OCI-LY7 (cell line): Measurements from ENCODE around the gene SOWAHA. TPM values are rescaled to one million over a fixed set of nuclear protein-coding genes. Genes with fewer than 3 reads are reported as not detected.

Source experiments
- BruUV-seq: library from RNA; stranded (reverse); fragments of 400-500 nt; replicated peaks from 2 replicates; lab custom pipeline; 2021; lab: Mats Ljungman, UMichigan
- CTCF ChIA-PET: fragments of 300-600 bp; sonication (Branson Sonifier 250); formaldehyde crosslinking; loops from one replicate; lab custom pipeline; 2022; ENCODE audit warnings: antibody characterized with exemption; ENCODE audit not compliant: unreplicated experiment; lab: Charles Lee
- POLR2A ChIA-PET: fragments of 300-600 bp; sonication (Branson Sonifier 250); formaldehyde crosslinking; loops from one replicate; lab custom pipeline; 2022; ENCODE audit warnings: antibody characterized with exemption; lab: Charles Lee
- DNase-seq: peaks from one replicate; pipeline ENCODE4 v3.0.0-alpha.2; 2015; ENCODE audit warnings: low spot score
- H2AFZ ChIP-seq: fragments of 200-600 bp; sonication (generic), shearing (Covaris generic); 2 replicates; pipeline ENCODE4 v1.6.1; 2014; ENCODE audit warnings: mild to moderate bottlenecking, antibody characterized with exemption, low read length, moderate library complexity
- H3K27ac ChIP-seq: fragments of 200-600 bp; sonication (generic); 2 replicates; pipeline ENCODE4 v1.5.1; 2014; ENCODE audit warnings: mixed run types, low read depth, mild to moderate bottlenecking, moderate library complexity, low read length, inconsistent platforms; ENCODE audit not compliant: poor library complexity, severe bottlenecking
- H3K36me3 ChIP-seq: fragments of 200-600 bp; sonication (generic); 2 replicates; pipeline ENCODE4 v1.6.1; 2014; ENCODE audit warnings: mild to moderate bottlenecking, antibody characterized with exemption, low read length, moderate library complexity, mixed read lengths; ENCODE audit not compliant: insufficient read depth
- H3K4me1 ChIP-seq: fragments of 200-600 bp; sonication (generic); 2 replicates; pipeline ENCODE4 v1.5.1; 2014; ENCODE audit warnings: mild to moderate bottlenecking, low read length; ENCODE audit not compliant: insufficient read depth, poor library complexity, severe bottlenecking
- H3K4me2 ChIP-seq: fragments of 200-600 bp; sonication (generic); 2 replicates; pipeline ENCODE4 v1.6.1; 2014; ENCODE audit warnings: mild to moderate bottlenecking, low read length
- H3K4me3 ChIP-seq: fragments of 200-600 bp; sonication (generic); 2 replicates; pipeline ENCODE4 v1.5.1; 2014; ENCODE audit warnings: mild to moderate bottlenecking, low read depth, low read length; ENCODE audit not compliant: poor library complexity, severe bottlenecking
- H3K79me2 ChIP-seq: fragments of 200-600 bp; sonication (generic); 2 replicates; pipeline ENCODE4 v1.6.1; 2016; ENCODE audit warnings: low read depth, mild to moderate bottlenecking, low read length, moderate library complexity, mixed read lengths; ENCODE audit not compliant: insufficient read depth
- H3K9me2 ChIP-seq: fragments of 200-600 bp; sonication (generic); 2 replicates; pipeline ENCODE4 v1.6.1; 2016; ENCODE audit warnings: mild to moderate bottlenecking, low read length, mixed read lengths; ENCODE audit not compliant: insufficient read depth
- H3K9me3 ChIP-seq: fragments of 200-600 bp; sonication (generic); 2 replicates; pipeline ENCODE4 v1.6.1; 2014; ENCODE audit warnings: mild to moderate bottlenecking, mixed run types, low read length, mixed read lengths
- H4K20me1 ChIP-seq: fragments of 200-600 bp; sonication (generic); 2 replicates; pipeline ENCODE4 v1.6.1; 2014; ENCODE audit warnings: mild to moderate bottlenecking, antibody characterized with exemption, low read length, moderate library complexity, mixed read lengths; ENCODE audit not compliant: insufficient read depth
- EZH2phosphoT487 ChIP-seq: fragments of 200-600 bp; sonication (generic); IDR thresholded peaks from 2 replicates; pipeline ENCODE4 v1.6.1; 2018; ENCODE audit warnings: low read depth, borderline replicate concordance, mild to moderate bottlenecking, mixed run types, antibody characterized with exemption, low read length, moderate library complexity, mixed read lengths
- intact Hi-C: fragments of 100-400 bp; cut with micrococcal nuclease; formaldehyde crosslinking; loops from one replicate; pipeline ENCODE4 v1.10.0; 2022; ENCODE audit not compliant: unreplicated experiment
- total RNA-seq, 2 experiments: library from RNA; depleted of rRNA in 1 of 2; stranded (reverse); fragments of >200 nt in 1 of 2; shearing (Covaris generic) in 1 of 2; gene quantifications; 2 replicates each; pipeline ENCODE4 v1.2.3, GENCODE V29; 2014 to 2022
- TF ChIP-seq, protein P1 (sequence below): fragments of 200-600 bp; sonication (generic); conservative IDR thresholded peaks from 2 replicates; pipeline ENCODE4 v1.5.1; 2014; ENCODE audit warnings: mild to moderate bottlenecking, antibody characterized with exemption, low read length, moderate library complexity, mixed read lengths

SOWAHA gene
- total RNA-seq, 2 experiments from 2014 or later, result not detected

DNA sequence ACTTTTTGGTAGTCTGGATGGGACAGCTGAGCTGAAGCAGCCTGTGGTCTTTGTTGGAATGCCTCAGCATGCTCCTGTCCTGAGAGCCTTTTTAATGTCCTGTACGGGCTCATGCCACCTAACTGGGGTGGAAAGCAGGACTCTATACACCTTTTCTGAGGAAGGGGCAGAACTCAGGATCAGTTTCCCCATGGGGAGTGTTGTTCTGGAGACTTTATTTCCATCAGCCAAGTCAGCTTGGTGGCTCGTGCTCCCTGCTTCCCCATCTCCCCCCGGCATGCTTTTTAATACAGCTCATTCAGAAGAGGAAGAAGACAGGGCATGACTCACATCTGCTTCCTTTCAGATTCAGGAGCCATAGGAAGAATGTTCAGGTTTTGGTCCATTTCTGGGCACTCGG is 31.0 kb upstream of the SOWAHA start:
- Histone ChIP-seq H2AFZ (no peak overlapping the region), H3K36me3 (no peaks in the 10 kb centered on the region), H4K20me1 (no peaks in the 10 kb centered on the region), H3K4me3 (no peak overlapping the region), H3K4me1 (no peaks in the 10 kb centered on the region), H3K27ac (no peak overlapping the region), H3K9me2 (no peaks in the 10 kb centered on the region), H3K9me3 (no peaks in the 10 kb centered on the region), H3K4me2 (no peak overlapping the region), H3K79me2 (no peaks in the 10 kb centered on the region)
- BruUV-seq, result no TSS peak
- no peak for DNase-seq
- TF ChIP-seq, protein P1, sequence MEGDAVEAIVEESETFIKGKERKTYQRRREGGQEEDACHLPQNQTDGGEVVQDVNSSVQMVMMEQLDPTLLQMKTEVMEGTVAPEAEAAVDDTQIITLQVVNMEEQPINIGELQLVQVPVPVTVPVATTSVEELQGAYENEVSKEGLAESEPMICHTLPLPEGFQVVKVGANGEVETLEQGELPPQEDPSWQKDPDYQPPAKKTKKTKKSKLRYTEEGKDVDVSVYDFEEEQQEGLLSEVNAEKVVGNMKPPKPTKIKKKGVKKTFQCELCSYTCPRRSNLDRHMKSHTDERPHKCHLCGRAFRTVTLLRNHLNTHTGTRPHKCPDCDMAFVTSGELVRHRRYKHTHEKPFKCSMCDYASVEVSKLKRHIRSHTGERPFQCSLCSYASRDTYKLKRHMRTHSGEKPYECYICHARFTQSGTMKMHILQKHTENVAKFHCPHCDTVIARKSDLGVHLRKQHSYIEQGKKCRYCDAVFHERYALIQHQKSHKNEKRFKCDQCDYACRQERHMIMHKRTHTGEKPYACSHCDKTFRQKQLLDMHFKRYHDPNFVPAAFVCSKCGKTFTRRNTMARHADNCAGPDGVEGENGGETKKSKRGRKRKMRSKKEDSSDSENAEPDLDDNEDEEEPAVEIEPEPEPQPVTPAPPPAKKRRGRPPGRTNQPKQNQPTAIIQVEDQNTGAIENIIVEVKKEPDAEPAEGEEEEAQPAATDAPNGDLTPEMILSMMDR, result no peak
- no peak for TF ChIP-seq EZH2phosphoT487
- ChIA-PET CTCF (no interaction called here), POLR2A (interaction anchor here (1.3 kb wide), 1 partner anchor 79 kb away, joined by 3 read pairs; no protein-coding TSS in a partner anchor)
- intact Hi-C loops, result no loop called here

DNA sequence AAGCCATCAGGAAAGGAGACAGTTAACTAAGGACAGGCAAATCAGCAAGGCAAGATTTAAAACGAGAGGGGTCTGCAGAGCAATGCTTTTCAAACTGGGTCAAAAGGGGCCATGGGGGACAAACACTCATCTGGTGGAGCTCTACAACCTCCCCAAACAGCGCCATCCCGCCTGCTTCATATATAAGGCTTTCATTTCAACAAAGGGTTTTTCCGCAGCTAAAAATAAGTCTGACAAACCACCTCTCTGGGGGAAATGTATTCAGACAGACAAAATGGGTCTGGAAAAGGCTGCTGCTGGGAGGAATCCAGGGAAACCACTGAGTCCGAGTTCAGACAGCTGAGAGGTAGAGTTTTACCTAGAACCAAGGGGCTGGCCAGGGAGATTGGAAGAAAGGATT is 27.7 kb upstream of the SOWAHA start:
- no TSS peak for BruUV-seq
- Histone ChIP-seq H3K9me2 (no peaks in the 10 kb centered on the region), H3K27ac (no peak overlapping the region), H3K79me2 (no peaks in the 10 kb centered on the region), H2AFZ (no peak overlapping the region), H3K4me1 (no peaks in the 10 kb centered on the region), H3K4me2 (no peak overlapping the region), H3K4me3 (no peak overlapping the region), H4K20me1 (no peaks in the 10 kb centered on the region), H3K36me3 (no peaks in the 10 kb centered on the region), H3K9me3 (no peaks in the 10 kb centered on the region)
- no peak for DNase-seq
- ChIA-PET POLR2A (interaction anchor here (0.7 kb wide), 2 partner anchors 181 to 294 kb away, joined by 3 to 7 read pairs; no protein-coding TSS in a partner anchor), CTCF (no interaction called here)
- TF ChIP-seq, protein P1, result no peak
- no peak for TF ChIP-seq EZH2phosphoT487
- intact Hi-C loops, result no loop called here

DNA sequence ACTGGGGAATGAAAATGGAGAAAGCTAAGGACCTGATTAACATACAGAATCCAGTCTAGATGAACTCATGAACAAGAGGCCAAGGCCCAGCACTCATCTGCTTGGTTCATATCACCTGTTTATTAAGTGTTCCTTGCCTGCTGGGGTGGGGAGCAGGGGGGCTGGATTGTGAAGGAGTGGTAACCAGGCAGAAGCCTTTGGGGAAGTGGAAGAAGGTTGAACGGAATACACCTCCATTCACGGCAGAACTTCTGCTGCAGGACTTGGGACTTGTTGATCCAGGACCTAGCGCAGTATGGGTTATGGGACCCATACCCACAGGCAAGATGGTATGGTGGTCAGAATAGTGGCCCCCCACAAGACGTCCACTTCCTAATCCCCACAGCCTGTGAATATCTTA is 27.2 kb upstream of the SOWAHA start:
- no peaks in the 10 kb centered on the region for H3K9me3 ChIP-seq
- TF ChIP-seq, protein P1, result no peak
- no peak for TF ChIP-seq EZH2phosphoT487
- no peaks in the 10 kb centered on the region for H3K4me1 ChIP-seq
- H3K79me2 ChIP-seq, result no peaks in the 10 kb centered on the region
- no peak for DNase-seq
- H3K36me3 ChIP-seq, result no peaks in the 10 kb centered on the region
- no peak overlapping the region for H2AFZ ChIP-seq
- ChIA-PET POLR2A (interaction anchor here (0.7 kb wide), 1 partner anchor 181 kb away, joined by 3 read pairs; no protein-coding TSS in a partner anchor), CTCF (no interaction called here)
- no peak overlapping the region for H3K4me2 ChIP-seq
- BruUV-seq, result no TSS peak
- no peak overlapping the region for H3K4me3 ChIP-seq
- intact Hi-C loops, result no loop called here
- no peaks in the 10 kb centered on the region for H3K9me2 ChIP-seq
- no peaks in the 10 kb centered on the region for H4K20me1 ChIP-seq
- H3K27ac ChIP-seq, result no peak overlapping the region
